ENCODE measurements around the gene ILK.

DNA sequence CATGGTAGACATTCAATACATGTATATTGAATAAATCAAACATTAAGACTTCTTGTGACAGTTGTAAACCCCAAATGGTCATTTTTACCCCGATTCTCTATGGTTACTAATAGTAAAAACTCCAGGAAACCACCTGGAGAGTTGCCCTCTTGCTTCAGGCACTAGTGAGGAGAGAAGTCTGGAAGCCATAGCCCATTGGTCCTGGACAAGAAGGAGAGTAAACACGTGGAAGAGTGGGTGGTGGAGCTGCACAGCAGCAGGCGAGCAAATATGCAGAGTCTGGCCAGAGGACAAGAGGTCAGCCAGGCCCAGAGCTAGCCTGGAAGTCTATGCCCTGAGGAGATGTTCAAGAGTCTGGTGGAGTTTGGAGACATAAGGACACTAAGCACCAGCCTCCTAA is 34.3 kb downstream of the ILK start:
- no peak for TF ChIP-seq CTCF (IDR thresholded peaks at IDR 0.05; ENCODE audit: extremely low read depth in 1 of 2, insufficient read depth in 1 of 2, low read depth in 1 of 2, low read length in 2 of 2)
- no peak for TF ChIP-seq POLR2AphosphoS5 (IDR thresholded peaks at IDR 0.05; ENCODE audit: insufficient read depth, low read depth, low read length)
- no peak for TF ChIP-seq POLR2A (IDR thresholded peaks at IDR 0.05; ENCODE audit: low read depth, low read length)
- no peak for TF ChIP-seq MYC (IDR thresholded peaks at IDR 0.05; ENCODE audit: low read depth, low read length)
- no peak for TF ChIP-seq GATA2 (IDR thresholded peaks at IDR 0.05; ENCODE audit: insufficient read depth, insufficient read length, low read depth, low read length)
- TF ChIP-seq EZH2 (IDR thresholded peaks at IDR 0.05; ENCODE audit: borderline replicate concordance, low read depth, low read length, severe bottlenecking): no peak
- TF ChIP-seq JUN (IDR thresholded peaks at IDR 0.05; ENCODE audit: borderline replicate concordance, insufficient read depth, insufficient read length, low read depth): no peak
- no peak for TF ChIP-seq MAX (IDR thresholded peaks at IDR 0.05; ENCODE audit: insufficient read depth, insufficient read length)

Data from endothelial cell of umbilical vein (primary cell).